Measurements from ENCODE around the gene TMEM108.
A peak's percentile ranks its signal among the peaks of the same experiment; 100 is the strongest.

The TMEM108 gene

DNA sequence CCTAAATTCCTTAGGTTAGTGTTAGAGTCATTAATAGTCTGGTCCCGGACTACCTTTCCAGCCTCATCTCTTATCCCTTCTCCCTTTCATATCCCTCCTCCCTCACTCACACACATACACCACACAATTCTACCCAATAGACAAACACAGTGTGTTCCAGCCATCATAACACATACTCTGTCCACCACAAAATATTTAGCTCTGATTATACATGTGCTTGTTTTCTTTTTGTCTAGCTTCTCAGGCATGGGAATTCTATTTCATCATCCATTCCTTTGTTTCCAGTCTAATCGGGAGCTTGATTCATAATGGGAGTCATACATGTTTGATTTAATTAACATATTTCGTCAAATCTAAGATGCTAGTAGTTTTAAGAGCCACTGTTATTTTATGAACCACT lies 199.8 kb downstream of the TMEM108 start:
- no peak for DNase-seq

DNA sequence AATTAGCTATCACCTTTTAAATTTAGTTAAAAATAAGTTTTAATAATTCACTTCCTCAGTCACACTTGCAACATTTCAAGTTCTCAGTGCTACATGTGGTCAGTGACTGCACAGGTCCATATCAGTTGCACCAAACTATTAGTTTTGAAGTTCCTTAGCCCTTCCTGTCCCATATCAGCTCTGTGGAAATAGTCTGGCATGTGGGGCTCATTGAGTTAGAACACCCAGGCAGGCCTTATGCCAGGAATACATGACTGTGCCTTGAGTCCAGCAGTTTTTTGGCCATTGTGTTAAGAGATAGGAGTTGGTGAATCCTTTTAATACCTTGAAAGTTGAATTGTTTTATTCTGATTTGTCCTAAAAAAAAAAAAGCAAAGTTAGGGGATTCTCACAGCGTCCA lies 207.9 kb downstream of the TMEM108 start:
- DNase-seq: no peak

DNA sequence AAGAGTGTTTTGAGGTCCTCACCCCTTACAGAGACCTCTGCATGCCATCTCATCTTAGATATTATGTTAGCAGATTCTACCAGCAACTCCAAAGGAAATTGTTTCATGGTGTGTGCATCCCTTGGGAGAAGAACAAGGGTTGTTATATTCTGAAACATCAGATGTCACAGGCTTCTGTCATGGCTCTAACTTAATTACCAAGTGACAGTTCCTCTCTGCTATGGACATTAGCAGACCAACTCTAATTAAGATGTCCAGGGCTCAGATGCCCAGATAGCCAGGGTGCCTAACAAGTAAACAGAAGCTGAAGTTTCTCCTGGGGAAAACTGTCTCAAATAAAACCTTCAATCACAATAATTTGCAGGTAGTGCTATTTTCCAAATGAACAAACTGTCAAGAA lies 208.6 kb downstream of the TMEM108 start:
- no peak for DNase-seq

DNA sequence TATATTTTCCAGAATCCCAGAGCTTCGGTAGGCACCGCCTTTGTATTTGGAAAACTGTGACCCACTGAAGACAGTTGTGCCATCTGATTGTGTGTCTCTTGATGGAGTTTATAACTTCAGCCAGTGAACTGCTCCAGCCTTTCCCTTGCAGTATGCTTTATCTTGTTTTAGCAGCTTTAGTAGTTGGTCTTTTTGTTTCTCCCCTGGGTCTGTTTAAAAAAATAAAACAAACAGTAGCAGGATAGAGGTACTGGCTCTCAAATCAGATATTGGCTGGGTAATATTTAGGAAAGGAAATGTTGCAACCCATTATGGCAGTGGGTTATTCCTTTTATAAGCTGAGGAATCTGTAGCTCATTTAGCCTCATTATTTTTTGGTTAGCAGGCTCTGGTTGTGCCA lies 210.2 kb downstream of the TMEM108 start:
- DNase-seq: no peak

DNA sequence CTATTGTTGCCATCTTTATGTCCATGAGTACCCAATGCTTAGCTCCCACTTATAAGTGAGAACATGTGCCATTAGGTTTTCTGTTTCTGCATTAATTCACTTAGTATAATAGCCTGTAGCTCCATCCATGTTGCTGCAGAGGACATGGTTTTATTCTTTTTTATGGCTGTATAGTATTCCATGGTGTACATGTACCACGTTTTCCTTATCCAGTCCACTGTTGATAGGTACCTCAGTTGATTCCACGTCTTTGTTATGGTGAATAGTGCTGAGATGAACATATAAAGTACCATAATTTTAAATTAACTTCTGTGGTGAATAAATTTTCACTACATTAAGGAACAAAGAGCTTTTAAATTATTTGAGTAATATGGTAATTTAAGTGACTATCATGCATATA lies 211.3 kb downstream of the TMEM108 start:
- DNase-seq: no peak

DNA sequence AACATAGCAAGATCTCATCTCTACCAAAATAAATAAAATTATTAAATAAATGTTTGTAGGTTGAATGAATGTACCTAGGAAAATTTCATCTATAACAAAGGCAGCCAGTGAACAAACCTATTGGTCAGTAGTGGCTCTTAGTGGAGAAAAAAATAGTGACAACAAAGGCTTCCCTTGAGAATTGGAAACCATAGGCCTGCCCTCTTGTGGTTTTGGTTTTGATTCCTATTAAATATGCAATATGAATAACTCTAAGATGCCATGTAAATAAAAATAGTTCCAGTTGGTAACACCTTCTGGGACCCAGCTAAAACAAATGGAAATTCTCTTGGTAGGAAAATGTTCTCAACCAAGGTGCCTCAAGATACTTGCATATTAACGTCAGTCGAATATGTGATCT lies 216.0 kb downstream of the TMEM108 start:
- no peak for DNase-seq

DNA sequence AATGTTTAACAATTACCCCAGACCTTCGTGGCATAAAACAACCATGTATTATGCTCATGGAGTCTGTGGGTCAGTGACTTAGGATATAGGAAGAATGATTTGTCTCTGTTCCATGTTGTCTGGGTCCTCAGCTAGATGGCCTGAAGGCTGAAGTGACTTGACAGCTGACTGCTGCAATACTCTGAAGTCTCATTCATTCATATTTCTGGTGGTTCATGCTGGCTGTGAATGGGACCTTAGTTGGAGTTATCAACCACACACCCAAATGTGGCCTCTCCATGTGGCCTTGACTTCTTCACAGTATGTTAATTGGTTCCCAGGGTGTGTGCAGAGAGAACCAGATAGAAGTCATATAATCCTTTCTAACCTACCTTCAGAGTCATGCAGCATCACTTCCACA lies 216.5 kb downstream of the TMEM108 start:
- DNase-seq: no peak

DNA sequence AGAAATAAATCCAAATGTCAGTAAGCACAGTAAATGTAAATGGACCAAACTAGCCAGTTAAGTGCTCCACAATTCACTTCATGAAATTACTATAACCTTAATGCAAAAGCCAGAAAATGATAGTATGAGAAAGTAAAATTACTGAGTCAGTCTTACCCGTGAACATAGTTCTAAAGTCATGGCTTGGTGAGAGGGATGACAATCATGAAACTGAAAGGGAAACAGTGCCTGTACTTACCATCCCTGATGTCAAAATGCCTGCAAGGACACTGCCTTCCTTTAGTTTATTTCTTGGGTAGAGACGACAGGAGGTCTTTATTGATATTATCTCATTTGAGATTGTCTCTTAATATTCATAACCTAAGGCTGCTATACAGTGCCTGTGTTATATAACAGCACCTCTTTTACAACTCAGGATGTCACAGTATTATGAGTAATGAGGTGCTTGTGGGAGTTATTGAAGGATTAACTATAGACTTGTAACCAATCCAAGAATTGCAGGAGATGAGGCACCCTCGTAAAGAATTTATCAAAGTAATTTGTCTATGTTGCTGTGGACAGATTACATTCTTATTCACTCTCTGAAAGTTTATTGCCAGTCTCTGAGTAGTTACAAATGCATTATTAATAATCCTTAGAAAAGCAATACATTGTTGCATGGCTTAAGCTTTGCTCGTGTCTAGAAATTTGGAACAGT lies 218.7 kb downstream of the TMEM108 start:
- peak in 1 of 5 donors; percentile 14 for DNase-seq

DNA sequence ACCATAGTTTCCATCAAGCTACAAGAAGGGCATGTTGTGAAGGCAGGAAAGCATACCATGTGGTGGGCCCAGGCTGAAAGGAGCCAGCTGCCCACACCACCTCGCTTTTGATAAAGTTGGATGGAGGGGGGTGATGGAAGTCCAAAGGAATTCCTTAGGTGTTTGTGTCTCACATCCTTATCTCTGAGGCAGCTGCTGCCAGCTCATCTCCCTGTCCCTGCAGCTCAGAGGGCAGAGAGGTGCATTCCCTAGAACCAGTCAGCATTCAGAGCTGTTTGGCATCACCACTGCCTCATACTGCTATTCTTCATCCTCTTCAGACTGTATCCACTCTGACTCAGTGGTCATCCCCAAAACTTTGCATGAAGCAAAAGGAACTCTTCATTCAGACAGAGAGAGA lies 220.2 kb downstream of the TMEM108 start:
- no peak for DNase-seq

DNA sequence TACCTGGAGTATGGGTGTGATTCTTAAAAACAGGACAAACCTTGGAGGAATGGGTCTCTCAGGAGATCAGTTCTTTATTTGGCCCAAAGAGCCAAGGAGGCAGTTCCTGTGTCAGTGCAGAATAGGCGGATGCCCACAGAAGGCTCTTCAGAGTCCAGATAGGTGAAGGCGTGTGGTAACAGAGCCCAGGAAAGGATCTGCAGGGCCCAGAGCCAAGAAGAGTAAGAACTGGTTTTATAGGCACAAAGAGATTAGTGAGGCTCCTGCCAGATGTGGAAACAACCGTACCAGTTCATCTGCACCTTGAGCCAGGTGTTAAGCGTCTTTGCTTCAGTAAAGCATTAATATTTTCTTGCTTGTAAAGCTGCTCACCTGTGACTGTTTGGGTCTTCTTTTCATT lies 221.6 kb downstream of the TMEM108 start:
- DNase-seq: no peak

DNA sequence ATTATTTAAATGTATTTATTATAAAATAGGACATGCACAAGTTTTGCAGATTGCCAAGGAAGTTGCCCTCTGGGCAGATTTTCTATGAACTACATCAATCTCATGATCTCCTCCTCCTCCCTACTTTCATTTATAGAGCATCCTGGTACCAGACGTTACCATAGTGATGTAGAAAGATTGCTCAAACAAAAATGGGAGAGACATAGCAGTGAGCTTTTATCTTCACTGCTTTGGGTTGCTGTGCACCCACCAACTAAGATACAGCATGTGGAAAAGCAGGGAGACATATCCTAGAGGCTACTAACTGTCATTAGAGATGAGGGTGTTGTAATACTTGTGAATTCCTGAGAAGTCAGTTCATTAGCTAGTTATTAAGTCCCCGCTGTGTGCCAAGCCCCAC lies 224.1 kb downstream of the TMEM108 start:
- no peak for DNase-seq

DNA sequence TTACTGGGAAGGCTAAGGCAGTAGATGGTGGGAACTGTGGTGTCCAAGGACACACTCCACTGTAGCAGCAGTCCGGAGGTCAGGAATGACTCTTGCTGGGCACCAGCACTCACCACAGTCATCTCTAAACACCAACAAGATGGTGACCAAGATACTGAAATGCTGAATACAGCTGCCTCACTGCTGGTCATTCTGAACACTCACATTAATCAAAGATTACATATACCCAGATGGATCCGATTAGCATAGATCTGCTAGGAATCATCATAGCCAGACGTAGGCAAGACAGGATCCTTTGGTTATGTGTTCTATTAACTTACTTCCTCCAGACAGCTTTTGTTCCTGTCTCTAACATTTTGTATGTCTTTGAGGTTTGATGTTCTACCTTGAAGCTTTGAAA lies 226.7 kb downstream of the TMEM108 start:
- DNase-seq: no peak

DNA sequence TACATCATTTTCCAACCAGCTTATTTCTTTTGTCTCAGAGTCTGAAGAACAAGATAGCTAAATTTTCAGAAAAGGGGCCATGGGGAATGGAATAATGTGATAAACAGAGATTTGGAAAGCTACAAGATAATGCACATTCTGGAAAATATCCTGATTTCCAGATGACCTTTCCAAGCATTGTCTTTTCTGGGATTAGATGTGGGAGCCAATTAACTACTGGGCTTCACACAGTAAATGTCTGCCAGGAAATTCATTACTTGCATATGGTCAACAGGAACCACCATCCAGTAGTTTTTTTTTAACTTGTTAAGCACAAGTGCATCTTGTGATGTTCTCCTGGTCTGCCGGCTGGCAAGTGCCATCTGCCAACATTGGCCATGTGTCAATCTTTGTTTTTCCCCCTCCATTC lies 230.5 kb downstream of the TMEM108 start:
- no peak for DNase-seq

DNA sequence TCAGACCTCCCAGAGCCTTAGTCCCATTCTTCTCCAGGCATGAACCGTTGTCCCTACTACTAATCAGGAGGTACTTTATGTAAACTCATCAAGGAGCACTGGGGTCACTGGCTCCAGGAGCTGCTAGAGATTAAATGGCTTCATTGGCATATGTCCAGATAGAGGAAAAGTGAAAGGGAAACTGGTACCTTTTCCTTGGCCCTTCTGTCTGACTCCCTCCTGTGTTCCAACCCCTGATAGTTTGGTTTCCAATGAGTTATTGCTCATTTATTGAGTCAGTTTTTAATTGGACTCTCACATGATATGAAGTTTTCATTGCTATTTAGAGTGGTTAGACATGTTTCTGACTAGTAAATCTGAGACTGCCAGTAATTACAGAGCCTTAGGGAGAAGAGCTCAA lies 231.2 kb downstream of the TMEM108 start:
- DNase-seq: no peak

DNA sequence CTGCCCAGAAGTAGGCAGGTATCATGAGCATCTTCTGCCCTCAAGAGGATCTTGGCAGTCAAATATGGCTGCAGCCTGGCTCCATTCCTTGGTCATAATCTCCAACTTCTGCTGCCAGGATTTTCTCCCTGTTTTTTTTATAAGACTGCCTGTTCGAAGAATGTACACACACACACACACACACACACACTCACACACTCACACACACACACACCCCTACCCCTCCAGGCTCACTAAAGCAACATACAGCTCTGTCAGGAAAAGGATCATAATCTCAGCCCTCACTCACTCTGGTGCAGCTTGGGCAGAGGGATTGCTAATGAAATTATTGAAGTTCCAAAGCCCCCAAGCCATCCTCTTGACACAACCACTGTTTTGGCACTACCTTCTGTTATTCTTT lies 232.4 kb downstream of the TMEM108 start:
- DNase-seq: no peak

DNA sequence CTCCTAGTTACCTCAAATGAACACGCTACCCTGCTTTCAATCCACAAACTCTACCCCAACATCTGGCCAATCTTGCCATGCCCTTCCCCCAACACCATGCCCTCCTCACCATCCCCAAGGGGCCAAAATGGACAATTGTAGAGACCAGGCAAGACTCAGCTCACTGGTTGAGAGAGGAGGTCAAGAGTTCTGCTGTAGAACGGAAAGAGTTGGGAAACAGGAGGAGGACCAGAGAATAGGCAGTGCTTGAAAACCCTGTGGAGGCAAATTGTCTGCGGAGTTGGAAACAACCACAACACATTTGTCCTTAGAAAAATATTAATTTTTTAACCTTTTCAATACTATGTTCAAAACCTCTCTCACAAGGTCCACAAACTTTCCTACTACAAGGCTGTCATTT lies 232.9 kb downstream of the TMEM108 start:
- no peak for DNase-seq

DNA sequence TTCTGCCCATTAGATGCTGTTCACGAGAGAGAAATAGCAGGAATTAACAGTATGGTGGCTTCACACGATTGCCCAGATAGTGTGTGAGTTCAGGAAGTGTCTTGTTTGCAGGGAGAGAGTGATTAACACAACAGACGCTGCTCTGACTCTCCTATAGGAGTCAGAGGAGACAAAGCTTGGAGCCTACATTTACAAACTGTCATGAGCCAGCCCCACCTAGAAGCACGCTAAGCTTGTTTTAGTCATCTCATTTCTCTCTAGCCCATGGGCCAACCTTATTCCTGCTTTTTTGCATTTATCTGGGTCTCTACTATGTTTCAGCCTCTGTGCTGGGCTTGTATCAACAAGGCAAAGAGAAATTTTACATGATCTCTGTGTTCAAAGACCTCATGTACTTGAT lies 233.3 kb downstream of the TMEM108 start:
- no peak for DNase-seq

DNA sequence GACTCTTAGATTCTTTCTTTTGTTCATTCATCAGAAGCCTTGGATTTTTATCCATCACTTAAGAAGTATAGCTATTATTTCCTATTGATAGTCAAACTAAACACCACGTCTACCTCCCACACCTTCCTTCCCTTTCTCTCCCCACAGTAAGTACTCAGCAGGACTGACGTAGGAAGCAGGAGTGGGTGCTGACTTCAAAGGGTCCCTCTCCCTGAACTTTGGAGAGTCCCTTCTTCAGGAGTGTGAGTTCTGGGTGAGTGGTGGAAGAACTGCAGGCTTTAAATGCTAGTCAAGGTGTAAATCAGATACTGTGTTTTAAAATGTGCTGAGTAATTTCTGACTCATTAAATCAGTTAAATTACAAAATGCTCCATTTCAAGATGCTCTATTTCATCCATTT lies 235.2 kb downstream of the TMEM108 start:
- no peak for DNase-seq

DNA sequence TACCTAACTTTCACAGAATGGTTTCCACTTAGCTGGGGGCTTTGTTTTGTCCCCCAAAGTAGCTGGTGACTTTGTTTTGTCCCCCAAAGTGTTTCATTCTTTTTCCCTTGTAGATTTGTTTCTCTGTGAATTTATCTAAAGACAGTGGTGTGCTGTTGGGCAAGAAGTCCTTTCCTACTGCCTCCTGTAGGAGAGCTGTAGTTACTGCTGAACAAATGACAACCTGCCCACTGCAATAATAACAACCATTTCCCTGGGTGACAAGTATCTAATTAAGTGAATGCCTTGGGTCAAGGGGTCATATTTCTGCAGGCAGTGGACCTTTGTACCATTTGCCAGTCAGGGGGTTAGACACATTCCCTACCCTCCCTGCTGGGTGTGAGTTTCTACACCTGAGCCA lies 236.3 kb downstream of the TMEM108 start:
- DNase-seq: no peak

DNA sequence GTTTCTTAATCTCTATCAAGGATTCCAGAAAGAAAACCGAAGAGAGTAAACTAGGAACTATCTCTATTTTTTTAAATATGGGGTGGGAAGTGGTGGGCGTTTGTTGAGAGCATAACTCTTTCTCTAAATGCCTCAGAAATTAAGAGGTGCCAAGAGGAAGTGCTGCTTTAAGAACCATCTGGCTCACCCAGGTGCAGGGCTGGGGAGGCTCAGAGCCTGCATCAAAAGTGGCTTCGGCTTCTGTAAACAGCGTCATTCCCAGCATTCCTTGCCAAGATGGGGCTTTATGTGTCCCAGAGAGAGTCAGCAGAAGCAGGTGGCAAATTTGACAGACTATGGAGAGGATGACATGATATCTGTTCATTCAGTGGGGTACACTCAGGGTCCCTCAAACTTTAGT lies 238.4 kb downstream of the TMEM108 start:
- no peak for DNase-seq

DNA sequence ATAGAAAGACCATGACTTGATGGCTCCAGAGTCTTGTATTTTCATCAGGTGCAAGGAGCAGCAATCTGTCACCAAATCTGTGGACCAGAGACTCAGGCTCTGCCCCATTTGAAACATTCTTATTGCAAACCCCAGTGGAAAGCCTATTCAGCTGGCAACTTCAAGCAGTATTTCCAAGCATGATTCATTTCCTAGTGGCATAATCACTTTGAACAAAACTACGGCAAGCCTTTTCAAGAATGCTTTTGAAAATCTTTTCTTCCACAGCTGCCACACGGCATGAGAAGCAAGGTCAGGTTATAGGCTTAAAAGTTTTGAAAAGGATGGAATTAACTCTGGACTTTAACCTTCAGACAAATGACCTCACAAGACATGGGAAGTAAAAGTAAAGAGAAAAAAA lies 239.6 kb downstream of the TMEM108 start:
- no peak for DNase-seq

DNA sequence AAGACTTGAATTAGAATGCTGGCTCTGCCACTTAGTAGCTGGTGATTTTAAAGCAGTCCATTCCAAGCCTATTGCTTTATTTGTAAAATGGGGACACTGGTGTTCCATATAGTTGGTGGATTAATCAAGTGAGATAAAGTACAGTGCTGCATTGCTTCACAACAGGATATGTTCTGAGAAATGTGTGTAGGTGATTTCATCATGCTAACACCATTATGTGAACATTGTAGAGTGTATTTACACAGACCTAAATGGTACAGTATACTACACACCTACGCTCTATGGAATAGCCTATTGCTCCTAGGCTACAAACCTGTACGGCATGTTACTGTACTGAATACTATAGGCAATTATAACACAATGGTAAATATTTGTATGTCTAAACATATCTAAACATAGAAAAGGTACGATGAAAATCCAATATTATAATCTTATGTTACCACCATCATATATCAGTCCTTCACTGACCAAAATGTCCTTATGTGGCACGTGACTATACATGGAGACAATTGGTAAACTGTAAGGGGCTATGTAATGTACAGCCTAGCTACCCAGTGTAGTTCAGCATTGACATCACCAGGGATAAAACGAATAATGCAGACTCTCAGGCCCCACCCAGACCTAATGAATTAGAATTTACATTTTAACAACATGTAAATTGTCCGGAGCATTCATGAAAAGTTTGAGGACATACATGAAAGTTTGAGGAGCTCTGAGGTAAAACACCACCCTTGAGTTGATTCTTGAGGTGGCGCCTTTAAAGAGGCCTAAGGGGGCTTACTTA lies 240.3 kb downstream of the TMEM108 start:
- DNase-seq: peak in 1 of 5 donors; percentile 3

DNA sequence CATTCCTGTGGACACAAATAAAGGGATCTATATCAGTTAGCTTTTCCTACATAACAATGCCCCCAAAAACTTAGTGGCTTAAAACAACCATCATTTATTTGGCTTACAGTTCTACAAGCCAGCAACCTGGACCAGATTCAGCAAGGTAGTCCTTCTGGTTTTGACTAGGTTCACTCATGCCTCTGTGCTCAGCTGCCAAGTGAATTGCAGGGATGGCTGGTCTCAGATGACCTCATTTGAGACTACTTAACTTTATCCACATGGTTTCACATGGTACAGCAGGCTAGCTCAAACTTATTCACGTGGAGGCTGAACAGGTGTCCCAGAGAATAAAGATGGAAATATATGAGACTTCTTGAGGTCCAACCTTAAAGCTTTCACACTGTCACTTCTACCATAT lies 242.4 kb downstream of the TMEM108 start:
- DNase-seq: no peak

DNA sequence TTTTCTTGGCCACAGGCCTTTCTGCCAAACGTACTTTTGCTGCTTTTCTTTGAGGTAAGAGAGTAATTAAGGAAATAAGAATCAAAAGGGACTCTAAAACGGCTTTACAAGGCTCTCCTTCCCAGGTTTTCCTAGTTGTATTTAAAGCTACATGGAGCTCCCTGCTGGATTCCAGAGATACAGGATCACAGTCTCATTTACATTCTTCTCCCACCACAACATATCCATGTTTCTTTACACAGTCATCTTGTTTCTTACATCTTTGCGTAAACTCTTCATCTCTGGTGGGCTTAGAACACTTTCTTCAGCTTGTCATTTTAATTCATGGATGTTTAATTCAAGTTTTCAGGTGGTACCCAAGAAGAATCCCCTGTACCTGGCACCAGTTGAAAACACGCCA lies 244.0 kb downstream of the TMEM108 start:
- DNase-seq: no peak

Measured in T-helper 1 cell (primary cell).